HG03064 (cell line): ENCODE results near the gene TNIK.
"Not testable (repeated sequence)": the region's sequence is repeated elsewhere in the genome, so short reads cannot be mapped to it uniquely, and the experiment has no call there.

Experiments used
- ATAC-seq: cut with Tn5 transposase; IDR thresholded peaks from one replicate; pipeline ENCODE4 v1.9.1; 2021; ENCODE audit warnings: low read depth; ENCODE audit not compliant: unreplicated experiment

The TNIK gene

GRCh38 chr3:171424063-171424462, 36.1 kb downstream of the TNIK start:
- ATAC-seq = not testable (repeated sequence)

GRCh38 chr3:171422855-171423254, 37.4 kb downstream of the TNIK start:
- ATAC-seq = not testable (repeated sequence)

- no peak for ATAC-seq
Measured at GRCh38 chr3:171420667-171421066, 39.5 kb downstream of the TNIK start.

GRCh38 chr3:171419457-171419856, 40.7 kb downstream of the TNIK start:
- ATAC-seq = no peak

- no peak for ATAC-seq
Measured at GRCh38 chr3:171417813-171418212, 42.4 kb downstream of the TNIK start.

- ATAC-seq = no peak
Measured at GRCh38 chr3:171417137-171417536, 43.1 kb downstream of the TNIK start.

GRCh38 chr3:171416666-171417065, 43.5 kb downstream of the TNIK start:
- ATAC-seq = no peak

GRCh38 chr3:171416061-171416460, 44.1 kb downstream of the TNIK start:
- ATAC-seq = no peak

GRCh38 chr3:171415070-171415469, 45.1 kb downstream of the TNIK start:
- ATAC-seq = no peak

GRCh38 chr3:171412473-171412872, 47.7 kb downstream of the TNIK start:
- ATAC-seq = no peak

GRCh38 chr3:171412054-171412453, 48.2 kb downstream of the TNIK start:
- no peak for ATAC-seq

GRCh38 chr3:171410186-171410585, 50.0 kb downstream of the TNIK start:
- ATAC-seq = no peak

GRCh38 chr3:171407759-171408158, 52.4 kb downstream of the TNIK start:
- ATAC-seq = no peak

GRCh38 chr3:171404376-171404967, 55.7 kb downstream of the TNIK start:
- no peak for ATAC-seq

GRCh38 chr3:171402281-171402680, 57.9 kb downstream of the TNIK start:
- ATAC-seq = no peak

GRCh38 chr3:171401432-171401831, 58.8 kb downstream of the TNIK start:
- ATAC-seq = no peak

- ATAC-seq = no peak
Measured at GRCh38 chr3:171399842-171400241, 60.4 kb downstream of the TNIK start.

- no peak for ATAC-seq
Measured at GRCh38 chr3:171398343-171398742, 61.9 kb downstream of the TNIK start.

GRCh38 chr3:171397089-171397488, 63.1 kb downstream of the TNIK start:
- ATAC-seq = no peak

- no peak for ATAC-seq
Measured at GRCh38 chr3:171396048-171396447, 64.2 kb downstream of the TNIK start.

GRCh38 chr3:171393032-171393744, 67.0 kb downstream of the TNIK start:
- no peak for ATAC-seq

GRCh38 chr3:171391432-171391831, 68.8 kb downstream of the TNIK start:
- no peak for ATAC-seq
